Measurements from ENCODE around the gene MYO1D.

DNA sequence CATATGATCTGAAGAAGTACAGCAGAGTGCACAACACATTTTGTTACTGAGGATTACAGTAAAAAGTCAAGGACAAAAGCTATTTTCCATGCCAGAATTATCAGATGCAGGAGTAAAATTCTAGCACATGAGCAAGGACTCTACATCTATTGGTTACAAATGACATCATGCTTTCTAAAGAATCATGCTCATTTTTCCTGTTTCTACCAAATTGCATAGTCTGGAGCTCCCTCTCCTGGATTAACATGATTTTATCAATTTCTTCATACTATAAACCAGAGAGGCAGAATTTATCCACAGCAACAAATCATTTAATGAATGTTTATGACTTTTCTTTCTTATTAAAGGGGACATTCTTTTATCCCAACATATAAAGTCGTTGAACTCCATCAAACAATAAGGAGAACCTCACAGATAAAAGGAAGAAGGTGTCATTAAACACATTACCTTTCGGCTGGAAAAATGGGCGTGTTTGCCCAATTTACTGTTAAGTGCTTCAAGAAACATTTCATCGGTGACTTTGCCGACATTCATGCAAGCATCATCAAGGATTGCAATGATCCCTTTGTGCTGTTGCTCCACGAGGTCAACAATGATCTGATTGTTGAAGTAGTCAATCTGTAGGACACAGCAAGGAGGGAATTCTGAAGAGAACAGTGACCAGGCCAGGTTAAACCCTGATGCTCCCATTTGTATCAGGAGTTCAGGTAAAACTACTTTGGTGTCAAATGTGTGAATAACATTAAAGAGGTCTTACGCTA is 121.7 kb downstream of the MYO1D start:
- TF ChIP-seq, protein P1, sequence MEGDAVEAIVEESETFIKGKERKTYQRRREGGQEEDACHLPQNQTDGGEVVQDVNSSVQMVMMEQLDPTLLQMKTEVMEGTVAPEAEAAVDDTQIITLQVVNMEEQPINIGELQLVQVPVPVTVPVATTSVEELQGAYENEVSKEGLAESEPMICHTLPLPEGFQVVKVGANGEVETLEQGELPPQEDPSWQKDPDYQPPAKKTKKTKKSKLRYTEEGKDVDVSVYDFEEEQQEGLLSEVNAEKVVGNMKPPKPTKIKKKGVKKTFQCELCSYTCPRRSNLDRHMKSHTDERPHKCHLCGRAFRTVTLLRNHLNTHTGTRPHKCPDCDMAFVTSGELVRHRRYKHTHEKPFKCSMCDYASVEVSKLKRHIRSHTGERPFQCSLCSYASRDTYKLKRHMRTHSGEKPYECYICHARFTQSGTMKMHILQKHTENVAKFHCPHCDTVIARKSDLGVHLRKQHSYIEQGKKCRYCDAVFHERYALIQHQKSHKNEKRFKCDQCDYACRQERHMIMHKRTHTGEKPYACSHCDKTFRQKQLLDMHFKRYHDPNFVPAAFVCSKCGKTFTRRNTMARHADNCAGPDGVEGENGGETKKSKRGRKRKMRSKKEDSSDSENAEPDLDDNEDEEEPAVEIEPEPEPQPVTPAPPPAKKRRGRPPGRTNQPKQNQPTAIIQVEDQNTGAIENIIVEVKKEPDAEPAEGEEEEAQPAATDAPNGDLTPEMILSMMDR (IDR thresholded peaks at IDR 0.05): peak; percentile 34 to 78 (median 77)
- TF ChIP-seq POLR2A (IDR thresholded peaks at IDR 0.05): no peak
